Renal pelvis (tissue), 4 donors: ENCODE measurements around the gene MFSD11. TPM values are rescaled to one million over a fixed set of nuclear protein-coding genes. Genes with fewer than 3 reads are reported as not detected.
"Not testable (repeated sequence)": the region's sequence is repeated elsewhere in the genome, so short reads cannot be mapped to it uniquely, and the experiment has no call there.

ENCODE experiments used
- DNase-seq: peaks from one replicate; pipeline ENCODE4 v3.0.0-alpha.2; 2013
- polyA plus RNA-seq, 3 donors: library from polyadenylated mRNA; unstranded; fragments of 120-200 nt; gene quantifications; one replicate each; pipeline ENCODE4 v1.2.1, GENCODE V29; 2013; ENCODE audit not compliant: insufficient read length in 3 of 3

MFSD11 gene
- polyA plus RNA-seq, 3 donors, result 20.6 to 33.3 (median 27.4) TPM

GRCh38 chr17:76744747-76745146 lies 6.8 kb downstream of the MFSD11 start:
- DNase-seq, result no peak

GRCh38 chr17:76745785-76746184 lies 7.9 kb downstream of the MFSD11 start:
- not testable (repeated sequence) for DNase-seq

GRCh38 chr17:76747716-76748363 lies 9.9 kb downstream of the MFSD11 start:
- no peak for DNase-seq

GRCh38 chr17:76748657-76749056 lies 10.7 kb downstream of the MFSD11 start:
- DNase-seq, result no peak

GRCh38 chr17:76751416-76751993 lies 13.6 kb downstream of the MFSD11 start:
- no peak for DNase-seq

- DNase-seq, result no peak
These were observed 14.1 kb downstream of the MFSD11 start for GRCh38 chr17:76752006-76752405.

GRCh38 chr17:76753061-76753961 lies 15.4 kb downstream of the MFSD11 start:
- DNase-seq, result no peak

- no peak for DNase-seq
These were observed 17.4 kb downstream of the MFSD11 start for GRCh38 chr17:76755285-76755684.

- DNase-seq, result no peak
These were observed 19.3 kb downstream of the MFSD11 start for GRCh38 chr17:76757256-76757655.

- DNase-seq, result no peak
These were observed 20.7 kb downstream of the MFSD11 start for GRCh38 chr17:76758570-76758969.

GRCh38 chr17:76772842-76773525 lies 35.1 kb downstream of the MFSD11 start:
- no peak for DNase-seq

GRCh38 chr17:76775021-76775600 lies 37.2 kb downstream of the MFSD11 start:
- peak; percentile 45 for DNase-seq

GRCh38 chr17:76781056-76781982 lies 43.4 kb downstream of the MFSD11 start:
- no peak for DNase-seq

- DNase-seq, result no peak
These were observed 45.2 kb downstream of the MFSD11 start for GRCh38 chr17:76783146-76783545.

GRCh38 chr17:76784926-76785325 lies 47.0 kb downstream of the MFSD11 start:
- no peak for DNase-seq

GRCh38 chr17:76787866-76788265 lies 49.9 kb downstream of the MFSD11 start:
- DNase-seq, result not testable (repeated sequence)

- no peak for DNase-seq
These were observed 51.4 kb downstream of the MFSD11 start for GRCh38 chr17:76789235-76789788.

- DNase-seq, result no peak
These were observed 53.4 kb downstream of the MFSD11 start for GRCh38 chr17:76791053-76791980.

GRCh38 chr17:76792348-76792747 lies 54.4 kb downstream of the MFSD11 start:
- DNase-seq, result no peak
